SIG-M5 treated with dmso at 0.1 percent for 504 hours (cell line): ENCODE results near the gene WWTR1.

Experiments used
- DNase-seq: peaks from one replicate; lab custom pipeline; 2025; ENCODE audit not compliant: unreplicated experiment; lab: John Stamatoyannopoulos, UW

Gene WWTR1

DNA sequence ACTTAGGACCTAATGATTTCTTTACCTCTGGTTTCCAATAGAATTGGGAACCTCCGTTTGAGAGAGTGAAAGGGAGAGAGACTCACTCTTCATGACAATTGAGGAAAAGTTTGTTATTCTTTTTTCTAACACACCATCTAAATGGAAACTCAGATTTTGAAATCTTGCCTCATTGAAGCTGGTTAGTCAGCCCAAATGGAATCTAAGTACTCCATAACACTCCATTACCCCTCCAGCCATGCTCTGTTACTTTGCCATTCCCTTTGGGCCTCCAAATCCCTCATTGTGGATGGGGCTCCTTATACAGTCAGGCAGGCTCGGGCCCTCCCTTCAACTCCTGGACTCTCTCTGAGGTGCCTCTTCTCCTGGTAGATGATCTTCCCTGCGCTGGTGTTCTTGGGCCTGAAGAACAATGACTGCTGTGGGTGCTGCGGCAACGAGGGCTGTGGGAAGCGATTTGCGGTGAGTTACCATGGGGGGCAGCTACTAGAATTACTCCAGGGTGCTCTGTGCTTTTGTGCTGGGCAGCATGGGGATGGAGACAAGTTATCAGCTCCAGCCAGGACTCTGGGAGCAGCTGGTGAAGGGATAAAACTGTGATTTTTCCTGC lies 182.3 kb downstream of the WWTR1 start:
- no peak for DNase-seq

DNA sequence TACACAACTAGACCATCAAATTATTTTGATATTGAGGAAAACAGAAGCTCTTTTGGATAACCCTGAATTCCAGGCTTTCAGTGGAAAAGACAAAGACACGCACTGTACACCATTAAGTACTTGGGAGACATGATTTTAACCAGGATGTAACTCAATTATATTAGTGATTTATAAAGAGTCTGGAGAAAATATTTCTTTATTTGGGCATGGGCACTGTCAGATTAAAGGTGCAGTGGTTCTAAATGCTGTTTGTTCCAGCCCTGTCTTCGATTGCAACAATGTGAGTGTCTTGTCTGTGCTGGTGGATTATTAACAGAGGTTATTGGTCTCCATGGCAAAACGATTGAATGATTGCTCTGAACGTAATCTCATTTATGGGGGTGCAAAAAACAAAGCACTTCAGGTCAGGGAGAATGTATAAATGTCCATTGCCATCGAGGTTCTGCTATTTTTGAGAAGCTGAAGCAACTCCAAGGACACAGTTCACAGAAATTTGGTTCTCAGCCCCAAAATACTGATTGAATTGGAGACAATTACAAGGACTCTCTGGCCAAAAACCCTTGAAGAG lies 183.5 kb downstream of the WWTR1 start, which contains the start of gene TM4SF4:
Gene TM4SF4, plus strand, starts transcription at position 448 of the 568 bp plus-strand sequence. CDS start 181 bp downstream, outside the sequence.
- DNase-seq = no peak

GRCh38 chr3:149473357-149474249 lies 184.2 kb downstream of the WWTR1 start:
- peak; percentile 82 for DNase-seq

DNA sequence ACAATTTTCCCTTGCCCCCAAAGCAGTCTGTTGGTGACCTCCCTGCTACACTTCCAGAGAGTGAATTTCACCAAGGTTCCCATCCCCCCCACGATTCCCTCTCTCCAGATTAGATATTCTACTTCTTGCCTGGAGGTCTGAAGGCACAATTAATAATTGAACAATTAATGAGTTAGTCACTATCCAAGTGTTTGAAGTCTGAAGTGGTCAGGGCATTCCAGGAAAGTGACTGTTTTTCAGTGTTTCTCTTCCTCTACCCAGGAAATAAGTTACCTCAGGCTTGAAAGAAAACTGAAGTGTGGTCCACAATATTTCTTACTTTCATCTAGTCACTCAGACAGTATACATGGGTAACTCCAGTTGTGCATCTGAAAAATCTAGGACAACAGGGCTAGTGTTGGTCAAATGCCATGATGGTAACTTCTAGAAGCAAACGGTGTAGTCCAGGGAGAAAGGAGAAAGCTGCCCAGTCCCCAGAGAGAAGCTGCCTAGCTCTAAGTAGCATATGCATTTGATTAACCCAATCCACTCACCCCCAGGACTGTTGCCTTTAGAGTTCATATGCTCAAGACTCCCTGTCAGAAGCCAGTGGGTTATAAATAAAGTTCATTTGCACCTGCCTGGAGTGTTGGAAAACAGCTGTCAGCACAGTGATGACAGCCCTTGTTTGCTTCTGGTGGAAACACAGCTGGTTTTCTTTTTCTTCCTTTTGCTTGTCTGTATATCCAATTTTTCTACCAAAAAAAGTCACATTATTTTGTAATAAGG lies 185.6 kb downstream of the WWTR1 start:
- no peak for DNase-seq

DNA sequence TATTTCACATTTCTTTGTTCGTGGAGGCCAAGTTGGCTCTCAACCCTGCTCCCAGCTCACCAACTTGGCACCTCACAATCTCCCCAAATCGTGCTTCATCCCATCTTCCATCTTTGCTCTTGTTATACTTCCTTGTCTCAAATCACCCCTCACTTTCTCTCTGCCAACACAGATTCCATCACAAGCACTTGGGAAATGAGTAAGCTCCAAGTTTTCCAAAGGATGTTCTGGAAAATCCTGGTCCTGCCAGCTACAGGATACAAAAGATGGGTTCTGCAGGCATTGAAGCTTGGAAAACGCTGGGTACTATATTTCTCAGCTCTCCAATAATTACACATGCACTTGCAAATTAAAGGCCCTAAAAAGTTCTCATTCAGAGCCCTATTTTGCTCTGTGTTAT lies 187.4 kb downstream of the WWTR1 start:
- DNase-seq = no peak

DNA sequence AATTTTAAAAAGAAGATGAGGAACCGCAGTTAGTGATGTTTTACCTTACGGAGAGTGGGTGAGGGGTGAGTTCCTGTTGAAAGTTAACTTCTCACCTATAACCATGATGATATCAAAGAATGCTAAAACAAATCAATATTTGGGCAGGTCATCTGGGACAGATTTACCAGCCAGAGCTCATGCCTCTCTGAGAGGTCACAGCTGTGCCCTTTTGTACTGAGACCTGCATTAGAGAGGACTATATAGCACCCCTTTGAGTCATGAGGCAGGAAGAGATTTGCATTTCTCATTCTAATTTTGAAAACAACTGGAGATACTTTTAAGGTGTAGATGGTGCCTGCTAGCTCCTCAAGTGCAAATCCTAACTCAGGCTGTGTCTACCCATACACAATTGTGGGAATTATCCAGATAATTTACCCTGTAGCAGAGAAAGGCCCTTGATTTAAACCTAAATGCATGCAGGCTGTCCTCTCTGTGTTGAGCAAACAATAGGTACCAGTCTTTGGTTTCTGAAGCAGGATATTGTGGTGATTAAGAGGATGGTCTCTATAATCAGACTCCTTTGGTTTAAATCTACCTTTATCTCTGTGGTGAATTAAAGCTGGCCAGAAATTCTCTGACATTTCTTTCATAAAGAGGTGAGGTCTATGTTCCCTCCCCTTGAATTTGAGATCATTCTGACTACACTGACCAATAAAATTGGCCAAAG lies 189.2 kb downstream of the WWTR1 start:
- DNase-seq = no peak
